H1 (cell line): ENCODE data around the gene KDSR. TPM values are rescaled to one million over a fixed set of nuclear protein-coding genes. Genes with fewer than 3 reads are reported as not detected.

Experiments
- CTCF ChIA-PET: fragments of 300-600 bp; sonication (Branson Sonifier 250); formaldehyde crosslinking; loops from one replicate; lab custom pipeline; 2021; ENCODE audit not compliant: partially characterized antibody; lab: Charles Lee
- POLR2A ChIA-PET: fragments of 300-600 bp; sonication (Branson Sonifier 250); formaldehyde crosslinking; loops from one replicate; lab custom pipeline; 2021; ENCODE audit warnings: inconsistent platforms; ENCODE audit not compliant: partially characterized antibody; lab: Charles Lee
- DNase-seq, 2 experiments: peaks; one replicate each; pipeline versions ENCODE4 v3.0.0 to v3.0.0-alpha.2; 2010 to 2022; ENCODE audit warnings: low spot score in 2 of 2, low read depth in 1 of 2, mixed read lengths in 1 of 2
- FAIRE-seq: peaks from 2 replicates; lab custom pipeline; 2011; peaks lifted over from hg19 to GRCh38; lab: Jason Lieb, UNC
- H2AFZ ChIP-seq: 2 replicates; pipeline ENCODE4 v1.8.1; 2012; ENCODE audit warnings: low read length, inconsistent platforms
- H2AK5ac ChIP-seq: 2 replicates; pipeline ENCODE4 v1.6.1; 2013; ENCODE audit warnings: low read depth, low read length
- H2BK120ac ChIP-seq: replicated peaks from 2 replicates; pipeline ENCODE3; 2013; ENCODE audit warnings: low read depth, low read length, inconsistent platforms
- H2BK12ac ChIP-seq: 2 replicates; pipeline ENCODE4 v1.6.1; 2013; ENCODE audit warnings: low read depth, low read length
- H2BK15ac ChIP-seq: 2 replicates; pipeline ENCODE4 v1.6.1; 2013; ENCODE audit warnings: low read length
- H2BK20ac ChIP-seq: 2 replicates; pipeline ENCODE4 v1.6.1; 2013; ENCODE audit warnings: low read length
- H2BK5ac ChIP-seq: 2 replicates; pipeline ENCODE4 v1.6.1; 2013; ENCODE audit warnings: low read depth, low read length
- H3K14ac ChIP-seq: 2 replicates; pipeline ENCODE4 v1.6.1; 2013; ENCODE audit warnings: inconsistent platforms; ENCODE audit not compliant: insufficient read length
- H3K18ac ChIP-seq: 2 replicates; pipeline ENCODE4 v1.6.1; 2013; ENCODE audit warnings: low read length; ENCODE audit errors: extremely low read depth
- H3K23ac ChIP-seq: 2 replicates; pipeline ENCODE4 v1.6.1; 2013; ENCODE audit warnings: inconsistent platforms; ENCODE audit not compliant: insufficient read length
- H3K23me2 ChIP-seq: 2 replicates; pipeline ENCODE4 v1.6.1; 2013; ENCODE audit warnings: low read depth, low read length
- H3K27ac ChIP-seq: 2 replicates; pipeline ENCODE4 v1.6.1; 2011; ENCODE audit warnings: low read depth, low read length, inconsistent platforms
- H3K27me3 ChIP-seq, 4 experiments: replicated peaks in 1 of 4; 1 replicate in 1 of 4; 2 replicates in 3 of 4; pipeline versions ENCODE4 v1.6.1 to v1.8.1; 2011 to 2013; ENCODE audit warnings: low read length in 3 of 4, mild to moderate bottlenecking in 3 of 4, inconsistent platforms in 2 of 4, mixed read lengths in 2 of 4, moderate library complexity in 1 of 4; ENCODE audit not compliant: control insufficient read depth in 3 of 4, insufficient read depth in 3 of 4; ENCODE audit errors: extremely low read depth in 1 of 4
- H3K36me3 ChIP-seq, 4 experiments: 2 replicates each; pipeline versions ENCODE4 v1.6.1 to v1.8.1; 2011 to 2013; ENCODE audit warnings: mild to moderate bottlenecking in 4 of 4, low read length in 3 of 4, moderate library complexity in 2 of 4, control low read depth in 1 of 4, inconsistent platforms in 1 of 4; ENCODE audit not compliant: insufficient read depth in 4 of 4, control insufficient read depth in 2 of 4
- H3K4ac ChIP-seq: replicated peaks from 2 replicates; pipeline ENCODE3; 2013; ENCODE audit warnings: low read length, low read depth, mixed read lengths, inconsistent platforms; ENCODE audit not compliant: insufficient read length
- H3K4me1 ChIP-seq, 4 experiments: replicated peaks in 1 of 4; 1 replicate in 1 of 4; 2 replicates in 3 of 4; pipeline versions ENCODE4 v1.6.1 to v1.8.1; 2011 to 2013; ENCODE audit warnings: low read length in 3 of 4, inconsistent platforms in 2 of 4, mixed read lengths in 1 of 4; ENCODE audit not compliant: insufficient read depth in 4 of 4, control insufficient read depth in 3 of 4
- H3K4me2 ChIP-seq, 2 experiments: 2 replicates each; pipeline versions ENCODE4 v1.6.1 to v1.8.1; 2011 to 2013; ENCODE audit warnings: low read depth in 2 of 2, low read length in 2 of 2, control low read depth in 1 of 2, inconsistent platforms in 1 of 2, mild to moderate bottlenecking in 1 of 2; ENCODE audit not compliant: insufficient read depth in 1 of 2
- H3K4me3 ChIP-seq, 4 experiments: fragments of 200-600, 300-600 bp in 1 of 4; sonication (generic), shearing (Covaris generic), sonication (Bioruptor Twin) in 1 of 4; 2 replicates each; pipeline versions ENCODE4 v1.5.1 to v1.8.1; 2011 to 2016; ENCODE audit warnings: low read length in 4 of 4, low read depth in 3 of 4, control low read depth in 2 of 4, inconsistent platforms in 2 of 4, mild to moderate bottlenecking in 2 of 4, mixed read lengths in 1 of 4, moderate library complexity in 1 of 4; ENCODE audit not compliant: insufficient read depth in 2 of 4; ENCODE audit errors: extremely low read depth in 1 of 4
- H3K56ac ChIP-seq: replicated peaks from 2 replicates; pipeline ENCODE3; 2013; ENCODE audit warnings: low read depth, mild to moderate bottlenecking, mixed read lengths, low read length, inconsistent platforms; ENCODE audit not compliant: insufficient read length
- H3K79me1 ChIP-seq: 2 replicates; pipeline ENCODE4 v1.6.1; 2013; ENCODE audit warnings: low read depth, low read length, control low read depth
- H3K79me2 ChIP-seq, 2 experiments: 2 replicates each; pipeline versions ENCODE4 v1.6.1 to v1.8.1; 2012 to 2013; ENCODE audit warnings: low read length in 2 of 2, mild to moderate bottlenecking in 2 of 2, inconsistent platforms in 1 of 2; ENCODE audit not compliant: insufficient read depth in 2 of 2, control insufficient read depth in 1 of 2
- H3K9ac ChIP-seq, 4 experiments: replicated peaks in 1 of 4; 1 replicate in 1 of 4; 2 replicates in 3 of 4; pipeline versions ENCODE4 v1.6.1 to v1.8.1; 2011 to 2013; ENCODE audit warnings: low read depth in 3 of 4, low read length in 3 of 4, control low read depth in 2 of 4, mild to moderate bottlenecking in 2 of 4, moderate library complexity in 2 of 4, inconsistent platforms in 1 of 4; ENCODE audit errors: extremely low read depth in 1 of 4
- H3K9me3 ChIP-seq, 2 experiments: 2 replicates each; pipeline versions ENCODE4 v1.6.1 to v1.8.1; 2012 to 2013; ENCODE audit warnings: mild to moderate bottlenecking in 2 of 2, moderate library complexity in 2 of 2, control low read depth in 1 of 2, inconsistent platforms in 1 of 2, low read depth in 1 of 2, low read length in 1 of 2, mixed read lengths in 1 of 2; ENCODE audit not compliant: insufficient read depth in 2 of 2
- H4K20me1 ChIP-seq, 2 experiments: replicated peaks in 1 of 2; 2 replicates each; pipeline versions ENCODE3 to v1.8.1; 2011 to 2013; ENCODE audit warnings: inconsistent platforms in 2 of 2, low read length in 2 of 2, mild to moderate bottlenecking in 1 of 2; ENCODE audit not compliant: insufficient read depth in 2 of 2, control insufficient read depth in 1 of 2
- H4K5ac ChIP-seq: 2 replicates; pipeline ENCODE4 v1.6.1; 2013; ENCODE audit warnings: low read length, low read depth, mixed read lengths, inconsistent platforms; ENCODE audit not compliant: insufficient read length
- H4K8ac ChIP-seq: 2 replicates; pipeline ENCODE4 v1.8.0; 2013; ENCODE audit warnings: mild to moderate bottlenecking, moderate library complexity, low read length, inconsistent platforms; ENCODE audit not compliant: insufficient read depth; ENCODE audit errors: extremely low read depth
- H4K91ac ChIP-seq: replicated peaks from 2 replicates; pipeline ENCODE3; 2013; ENCODE audit warnings: low read length, mixed read lengths, inconsistent platforms; ENCODE audit not compliant: insufficient read length
- EZH2 ChIP-seq: fragments of 200-600 bp; sonication (generic); IDR thresholded peaks from 2 replicates; pipeline ENCODE4 v1.7.1; 2012; ENCODE audit warnings: low read depth, mild to moderate bottlenecking, moderate library complexity, low read length, inconsistent platforms; ENCODE audit not compliant: severe bottlenecking
- MAFK ChIP-seq: IDR thresholded peaks from 2 replicates; pipeline ENCODE4 v1.6.1; 2012; ENCODE audit warnings: low read depth, mild to moderate bottlenecking, improper control_type of control experiment, low read length
- NRF1 ChIP-seq: IDR thresholded peaks from 2 replicates; pipeline ENCODE4 v1.6.1; 2011; ENCODE audit warnings: mild to moderate bottlenecking, low read depth, low read length, improper control_type of control experiment
- POLR2AphosphoS5 ChIP-seq: IDR thresholded peaks from 2 replicates; pipeline ENCODE4 v1.6.1; 2011; ENCODE audit warnings: low read depth, low read length
- SP1 ChIP-seq: IDR thresholded peaks from 2 replicates; pipeline ENCODE4 v1.6.1; 2011; ENCODE audit warnings: low read depth, low read length
- WGBS, 2 experiments: shearing (Covaris generic) in 1 of 2; methylation state at CpG; one replicate each; pipeline versions ENCODE4 v1.1.6 to v1.1.7; 2013 to 2015; ENCODE audit warnings: low lambda C conversion rate in 2 of 2, mixed read lengths in 2 of 2, inconsistent platforms in 1 of 2, low coverage in 1 of 2, missing lambda C conversion rate in 1 of 2; ENCODE audit not compliant: insufficient replicate concordance in 2 of 2, insufficient coverage in 1 of 2, insufficient read length in 1 of 2; ENCODE audit errors: extremely low coverage in 1 of 2, missing lambda C conversion rate in 1 of 2; 5-methylcytosine and 5-hydroxymethylcytosine counted together
- polyA plus RNA-seq, 7 experiments: library from polyadenylated mRNA; depleted of rRNA in 3 of 7; stranded (reverse) in 5 of 7; unstranded in 2 of 7; fragments of >200 nt in 5 of 7; fragments of 200-250 nt in 2 of 7; gene quantifications; 1 replicate in 5 of 7; 2 replicates in 1 of 7; 4 replicates in 1 of 7; pipeline versions ENCODE4 v1.2.1 to v1.2.3, GENCODE V29; 2011 to 2013; ENCODE audit warnings: missing spikeins in 2 of 7, mixed read lengths in 2 of 7
- total RNA-seq: library from RNA; stranded (reverse); fragmentation: NEBNext Ultra II Directional; extraction: Animal tissue kit (Norgen Biotek cat#: 25700); gene quantifications from 2 replicates; pipeline ENCODE4 v1.2.1, GENCODE V29; 2021

Gene KDSR
- total and polyA plus RNA-seq, 2 of the 8 experiments (the other 6 are each of a cell fraction or from before 2014, with no cell fraction given), result 12.4 to 50.5 TPM

GRCh38 chr18:63320975-63321265 is 46.1 kb downstream of the KDSR start:
- H4K91ac ChIP-seq, result no peak overlapping the region
- no peak overlapping the region for H3K27ac ChIP-seq
- no peak overlapping the region for H2BK15ac ChIP-seq
- peak overlapping the region; percentile 94; the same call in 1 of the 2 replicates for H2AFZ ChIP-seq
- no peak overlapping the region for H3K56ac ChIP-seq
- H3K4me3 ChIP-seq, result peak overlapping the region; percentile 43 to 69 (median 58)
- H2BK5ac ChIP-seq, result no peak overlapping the region
- WGBS, 2 experiments, result 38% methylated on average over 15 of the region's 16 CpGs; no CpG with 5 or more reads in 1 of the 2 experiments
- peaks cover 0 to 37% (median 22%) of the 10 kb centered on the region in 4 experiments; a peak in 6 of 7 replicates for H3K27me3 ChIP-seq
- no peak overlapping the region for H3K14ac ChIP-seq
- H3K9ac ChIP-seq, result peak overlapping the region in 1 of 4 experiments; percentile 67; a peak in 1 of 7 replicates
- H3K4me1 ChIP-seq, result peaks cover 4 to 10% (median 8%) of the 10 kb centered on the region in 4 experiments; a peak in 4 of 7 replicates
- FAIRE-seq, result no peak
- no peak overlapping the region for H3K18ac ChIP-seq
- no peaks in the 10 kb centered on the region for H3K79me1 ChIP-seq
- no peak overlapping the region for H3K23ac ChIP-seq
- no peak overlapping the region for H2BK120ac ChIP-seq
- no peak overlapping the region for H3K4ac ChIP-seq
- POLR2A ChIA-PET, result no interaction called here
- H2BK12ac ChIP-seq, result 0 out of 2 replicates have a peak overlapping the region, but pooled peaks have one; percentile 35
- no peak overlapping the region for H2BK20ac ChIP-seq
- CTCF ChIA-PET, result interaction anchor here (1.1 to 8.9 kb wide), 4 partner anchors 13 to 298 kb away, joined by 3 to 96 read pairs (median 67); no protein-coding TSS in a partner anchor
- peak; percentile 21 for TF ChIP-seq EZH2
- TF ChIP-seq POLR2AphosphoS5, result 0 out of 2 replicates have a peak, but pooled peaks have one; percentile 1
- TF ChIP-seq NRF1, result 0 out of 2 replicates have a peak, but pooled peaks have one; percentile 10
- no peak for TF ChIP-seq SP1
- no peak for TF ChIP-seq MAFK
- TF ChIP-seq, all 59 proteins: peak for 3
- Histone ChIP-seq H3K4me2 (peak overlapping the region; percentile 91 to 94), H3K9me3 (no peaks in the 10 kb centered on the region), H2AK5ac (no peak overlapping the region), H3K79me2 (no peaks in the 10 kb centered on the region; a peak in 1 of 4 replicates), H3K36me3 (no peaks in the 10 kb centered on the region), H4K5ac (no peak overlapping the region), H4K8ac (no peak overlapping the region), H3K23me2 (peaks cover 9% of the 10 kb centered on the region; the same call in 1 of the 2 replicates), H4K20me1 (peaks cover 0 to 3% of the 10 kb centered on the region in 2 experiments)
- DNase-seq, result peak in 1 of 2 experiments; percentile 67
